ENCODE results near the gene ENO4. TPM values are rescaled to one million over a fixed set of nuclear protein-coding genes. Genes with fewer than 3 reads are reported as not detected.

ENO4 gene
- total RNA-seq, 1 experiment from 2014 or later: 0.42 TPM

- ChIA-PET CTCF (no interaction called here), POLR2A (no interaction called here)
- Mint-ChIP-seq H3K27me3 (ENCODE audit: low read depth) (no peaks in the 10 kb centered on the region), H3K36me3 (peaks cover 7% of the 10 kb centered on the region), H3K9me3 (peaks cover 6% of the 10 kb centered on the region; the same call in 1 of the 2 replicates), H3K4me1 (peaks cover 17% of the 10 kb centered on the region), H3K27ac (no peak overlapping the region), H3K4me3 (no peak overlapping the region)
- ATAC-seq (no peak), DNase-seq (ENCODE audit: low spot score) (no peak)
- no peak for TF ChIP-seq SOX15 (CRISPR knock-in tag; IDR thresholded peaks at IDR 0.05)
Observed at GRCh38 chr10:116926426-116926825, 77.1 kb downstream of the ENO4 start.

- no peak for ATAC-seq
- no peak overlapping the region for H3K4me3 Mint-ChIP-seq
- no peak for TF ChIP-seq KAT7 (CRISPR knock-in tag; IDR thresholded peaks at IDR 0.05; ENCODE audit: borderline replicate concordance)
Observed at GRCh38 chr10:116931806-116932205, 82.5 kb downstream of the ENO4 start.

More at GRCh38 chr10:116931806-116932205, 82.5 kb downstream of the ENO4 start:
- no peak for DNase-seq (ENCODE audit: low spot score)
- H3K27ac Mint-ChIP-seq: no peak overlapping the region
- POLR2A ChIA-PET: no interaction called here
- CTCF ChIA-PET: no interaction called here
- no peaks in the 10 kb centered on the region; the same call in 1 of the 2 replicates for H3K27me3 Mint-ChIP-seq (ENCODE audit: low read depth)
- peaks cover 36% of the 10 kb centered on the region for H3K9me3 Mint-ChIP-seq
- no peaks in the 10 kb centered on the region for H3K4me1 Mint-ChIP-seq
- H3K36me3 Mint-ChIP-seq: peaks cover 29% of the 10 kb centered on the region

Other genes with a start within 250 kb of the ENO4 start
- gene PNLIPRP2, start 228.5 kb upstream of the ENO4 start, total RNA-seq (2021): 0.28 to 0.76 TPM (median 0.57 TPM) in 3 replicates
- gene HSPA12A, start 106.9 kb upstream of the ENO4 start, total RNA-seq (2021): 5.0 to 7.2 TPM (median 5.2 TPM) in 3 replicates
- gene SHTN1, start 155.7 kb downstream of the ENO4 start, total RNA-seq (2021): 9.9 to 11.2 TPM (median 11.0 TPM) in 3 replicates

Data from WTC11 (cell line).